ENCODE data around the gene PRND.
"Not testable (repeated sequence)": the region's sequence is repeated elsewhere in the genome, so short reads cannot be mapped to it uniquely, and the experiment has no call there.

PRND gene

GRCh38 chr20:4772132-4772531 lies 50.4 kb downstream of the PRND start:
- DNase-seq (ENCODE audit: low read depth): no peak

GRCh38 chr20:4773014-4773413 lies 51.3 kb downstream of the PRND start:
- DNase-seq (ENCODE audit: low read depth); H3K4me3 ChIP-seq (ENCODE audit: low read depth, low read length): not testable (repeated sequence)

More at GRCh38 chr20:4772132-4772531, 50.4 kb downstream of the PRND start:
- no peak overlapping the region for H3K4me3 ChIP-seq (ENCODE audit: low read depth, low read length)

- DNase-seq (ENCODE audit: low read depth): no peak
- H3K4me3 ChIP-seq (ENCODE audit: low read depth, low read length): no peak overlapping the region
Observed at GRCh38 chr20:4773736-4774135, 52.0 kb downstream of the PRND start.

GRCh38 chr20:4774207-4774606 lies 52.5 kb downstream of the PRND start:
- DNase-seq (ENCODE audit: low read depth): no peak
- no peak overlapping the region for H3K4me3 ChIP-seq (ENCODE audit: low read depth, low read length)

- no peak for DNase-seq (ENCODE audit: low read depth)
- no peak overlapping the region for H3K4me3 ChIP-seq (ENCODE audit: low read depth, low read length)
Observed at GRCh38 chr20:4775322-4776078, 53.8 kb downstream of the PRND start.

- no peak overlapping the region for H3K4me3 ChIP-seq (ENCODE audit: low read depth, low read length)
- DNase-seq (ENCODE audit: low read depth): no peak
Observed at GRCh38 chr20:4776079-4776630, 54.4 kb downstream of the PRND start.
